HEK293T (cell line): ENCODE measurements around the gene TMEM17.

Source experiments
- FOXM1 ChIP-seq: fragments of 450-650 bp; IDR thresholded peaks from 2 replicates; pipeline ENCODE4 v1.6.1; 2017; ENCODE audit warnings: mild to moderate bottlenecking, borderline replicate concordance
- HDGF ChIP-seq: fragments of 450-650 bp; IDR thresholded peaks from 2 replicates; pipeline ENCODE4 v1.6.1; 2017; ENCODE audit warnings: antibody characterized with exemption, borderline replicate concordance
- LEF1 ChIP-seq: fragments of 450-650 bp; IDR thresholded peaks from 2 replicates; pipeline ENCODE4 v1.6.1; 2017; ENCODE audit warnings: mild to moderate bottlenecking, borderline replicate concordance
- NFRKB ChIP-seq: fragments of 450-650 bp; IDR thresholded peaks from 2 replicates; pipeline ENCODE4 v1.6.1; 2016; ENCODE audit warnings: mild to moderate bottlenecking, moderate library complexity
- SP1 ChIP-seq: fragments of 450-650 bp; IDR thresholded peaks from 2 replicates; pipeline ENCODE4 v1.6.1; 2017
- SUZ12 ChIP-seq: fragments of 450-650 bp; IDR thresholded peaks from 2 replicates; pipeline ENCODE4 v1.6.1; 2016; ENCODE audit warnings: mild to moderate bottlenecking
- ZNF384 ChIP-seq: fragments of 450-650 bp; IDR thresholded peaks from 2 replicates; pipeline ENCODE4 v1.6.1; 2016

- TF ChIP-seq HDGF = no peak
- TF ChIP-seq ZNF384 = no peak
- TF ChIP-seq SUZ12 = no peak
- no peak for TF ChIP-seq SP1
- TF ChIP-seq FOXM1 = no peak
- no peak for TF ChIP-seq NFRKB
- TF ChIP-seq LEF1 = no peak
These were observed 30.6 kb downstream of the TMEM17 start for GRCh38 chr2:62475172-62476011.
